ENCODE data around the gene CD1D. TPM values are rescaled to one million over a fixed set of nuclear protein-coding genes. Genes with fewer than 3 reads are reported as not detected.

The CD1D gene
- total RNA-seq, 1 experiment from 2014 or later: 1.3 TPM

- H3K27me3 ChIP-seq (replicated peaks; ENCODE audit: insufficient read depth, low read depth, low read length, poor library complexity): no peaks in the 10 kb centered on the region
- H3K9me3 ChIP-seq (ENCODE audit: low read depth, low read length, poor library complexity, severe bottlenecking): no peaks in the 10 kb centered on the region
- no peak overlapping the region for H3K4me3 ChIP-seq (ENCODE audit: low read depth, low read length, poor library complexity, severe bottlenecking)
- ChIA-PET CTCF (interaction anchor here (0.6 kb wide), 2 partner anchors 70 to 167 kb away, joined by 3 read pairs; no protein-coding TSS in a partner anchor), POLR2A (ENCODE audit: low non-redundant PET) (no interaction called here)
- BruUV-seq (replicated peaks): no TSS peak
- intact Hi-C loops (cut with micrococcal nuclease; ENCODE audit: unreplicated experiment): no loop called here
- no peaks in the 10 kb centered on the region for H3K36me3 ChIP-seq (ENCODE audit: insufficient read depth, low read length, poor library complexity, severe bottlenecking)
- no peak overlapping the region for H3K27ac ChIP-seq (ENCODE audit: low read depth, low read length, poor library complexity, severe bottlenecking)
- TF ChIP-seq CTCF (conservative IDR thresholded peaks at IDR 0.05; ENCODE audit: low read depth, low read length) (no peak), EZH2 (IDR thresholded peaks at IDR 0.05; ENCODE audit: borderline replicate concordance, low read depth, low read length, poor library complexity, severe bottlenecking) (no peak)
- DNase-seq (ENCODE audit: low spot score): no peak
- peaks cover 3% of the 10 kb centered on the region for H3K4me1 ChIP-seq (ENCODE audit: insufficient read depth, low read length, poor library complexity, severe bottlenecking)
These were observed 35.4 kb upstream of the CD1D start for GRCh38 chr1:158145173-158145719.

- no peak for DNase-seq (ENCODE audit: low spot score)
- Histone ChIP-seq H3K4me3 (ENCODE audit: low read depth, low read length, poor library complexity, severe bottlenecking) (no peak overlapping the region), H3K27ac (ENCODE audit: low read depth, low read length, poor library complexity, severe bottlenecking) (no peak overlapping the region), H3K27me3 (replicated peaks; ENCODE audit: insufficient read depth, low read depth, low read length, poor library complexity) (no peaks in the 10 kb centered on the region), H3K36me3 (ENCODE audit: insufficient read depth, low read length, poor library complexity, severe bottlenecking) (no peaks in the 10 kb centered on the region), H3K4me1 (ENCODE audit: insufficient read depth, low read length, poor library complexity, severe bottlenecking) (peaks cover 3% of the 10 kb centered on the region), H3K9me3 (ENCODE audit: low read depth, low read length, poor library complexity, severe bottlenecking) (no peaks in the 10 kb centered on the region)
- POLR2A ChIA-PET (ENCODE audit: low non-redundant PET): no interaction called here
- intact Hi-C loops (cut with micrococcal nuclease; ENCODE audit: unreplicated experiment): no loop called here
- CTCF ChIA-PET: no interaction called here
- BruUV-seq (replicated peaks): no TSS peak
- no peak for TF ChIP-seq EZH2 (IDR thresholded peaks at IDR 0.05; ENCODE audit: borderline replicate concordance, low read depth, low read length, poor library complexity, severe bottlenecking)
- no peak for TF ChIP-seq CTCF (conservative IDR thresholded peaks at IDR 0.05; ENCODE audit: low read depth, low read length)
These were observed 34.5 kb upstream of the CD1D start for GRCh38 chr1:158146165-158146564.

- no peak for DNase-seq (ENCODE audit: low spot score)
- Histone ChIP-seq H3K36me3 (ENCODE audit: insufficient read depth, low read length, poor library complexity, severe bottlenecking) (no peaks in the 10 kb centered on the region), H3K9me3 (ENCODE audit: low read depth, low read length, poor library complexity, severe bottlenecking) (no peaks in the 10 kb centered on the region), H3K4me1 (ENCODE audit: insufficient read depth, low read length, poor library complexity, severe bottlenecking) (peaks cover 3% of the 10 kb centered on the region), H3K27me3 (replicated peaks; ENCODE audit: insufficient read depth, low read depth, low read length, poor library complexity) (no peaks in the 10 kb centered on the region), H3K4me3 (ENCODE audit: low read depth, low read length, poor library complexity, severe bottlenecking) (no peak overlapping the region), H3K27ac (ENCODE audit: low read depth, low read length, poor library complexity, severe bottlenecking) (no peak overlapping the region)
- BruUV-seq (replicated peaks): no TSS peak
- CTCF ChIA-PET: no interaction called here
- intact Hi-C loops (cut with micrococcal nuclease; ENCODE audit: unreplicated experiment): no loop called here
- TF ChIP-seq CTCF (conservative IDR thresholded peaks at IDR 0.05; ENCODE audit: low read depth, low read length) (no peak), EZH2 (IDR thresholded peaks at IDR 0.05; ENCODE audit: borderline replicate concordance, low read depth, low read length, poor library complexity, severe bottlenecking) (no peak)
- POLR2A ChIA-PET (ENCODE audit: low non-redundant PET): interaction anchor here (0.7 kb wide), 1 partner anchor 15 kb away, joined by 3 read pairs; no protein-coding TSS in a partner anchor
These were observed 34.0 kb upstream of the CD1D start for GRCh38 chr1:158146739-158147138.
